Measurements from ENCODE around the gene RNF31. TPM values are rescaled to one million over a fixed set of nuclear protein-coding genes. Genes with fewer than 3 reads are reported as not detected.

The RNF31 gene
- total RNA-seq, 1 experiment from 2014 or later, result 48.6 TPM

GRCh38 chr14:24165785-24166184 is 18.5 kb downstream of the RNF31 start:
- intact Hi-C loops (cut with micrococcal nuclease; ENCODE audit: unreplicated experiment) (no loop called here), in situ Hi-C loops (cut with HindIII; ENCODE audit: low pct_unique_long_range_greater_than_20kb, low sequenced_read_pairs) (no loop called here)
- ChIA-PET CTCF (no interaction called here), POLR2A (no interaction called here)
- Histone ChIP-seq H3K36me3 (ENCODE audit: control insufficient read depth, insufficient read depth, low read length) (no peaks in the 10 kb centered on the region; the same call in none of the 2 replicates), H3K27ac (ENCODE audit: low read length) (no peak overlapping the region), H3K27me3 (ENCODE audit: control insufficient read depth, insufficient read depth, low read length) (no peaks in the 10 kb centered on the region), H3K4me1 (ENCODE audit: control insufficient read depth, insufficient read depth, low read length) (peaks cover 4% of the 10 kb centered on the region), H3K4me3 (ENCODE audit: low read depth in 2 of 2, low read length in 2 of 2) (no peak overlapping the region), H3K9me3 (ENCODE audit: control insufficient read depth, insufficient read depth, low read depth, low read length) (no peaks in the 10 kb centered on the region)
- no peak for DNase-seq (ENCODE audit: low read depth, low spot score)
- no peak for ATAC-seq
- TF ChIP-seq POLR2AphosphoS5 (IDR thresholded peaks at IDR 0.05; ENCODE audit: low read depth, low read length) (no peak), TCF7L2 (IDR thresholded peaks at IDR 0.05; ENCODE audit: low read depth, low read length) (no peak), REST (IDR thresholded peaks at IDR 0.05; ENCODE audit: insufficient read depth in 1 of 2, low read depth in 2 of 2, low read length in 1 of 2) (no peak), SIN3A (IDR thresholded peaks at IDR 0.05; ENCODE audit: borderline replicate concordance, insufficient read depth, low read depth, low read length) (no peak), CTCF (IDR thresholded peaks at IDR 0.05) (no peak)
- BruUV-seq (replicated peaks), result no TSS peak

GRCh38 chr14:24167469-24168114 is 20.3 kb downstream of the RNF31 start:
- no peak overlapping the region for H3K4me3 ChIP-seq (ENCODE audit: low read depth in 2 of 2, low read length in 2 of 2)
- CTCF ChIA-PET, result no interaction called here

More at GRCh38 chr14:24167469-24168114, 20.3 kb downstream of the RNF31 start:
- DNase-seq (ENCODE audit: low read depth, low spot score) (no peak), ATAC-seq (no peak)
- in situ Hi-C loops (cut with HindIII; ENCODE audit: low pct_unique_long_range_greater_than_20kb, low sequenced_read_pairs), result no loop called here
- H3K4me1 ChIP-seq (ENCODE audit: control insufficient read depth, insufficient read depth, low read length), result no peaks in the 10 kb centered on the region
- H3K36me3 ChIP-seq (ENCODE audit: control insufficient read depth, insufficient read depth, low read length), result no peaks in the 10 kb centered on the region; the same call in none of the 2 replicates
- no peaks in the 10 kb centered on the region for H3K27me3 ChIP-seq (ENCODE audit: control insufficient read depth, insufficient read depth, low read length)
- H3K9me3 ChIP-seq (ENCODE audit: control insufficient read depth, insufficient read depth, low read depth, low read length), result no peaks in the 10 kb centered on the region
- POLR2A ChIA-PET, result no interaction called here
- intact Hi-C loops (cut with micrococcal nuclease; ENCODE audit: unreplicated experiment), result no loop called here
- BruUV-seq (replicated peaks), result no TSS peak
- TF ChIP-seq SIN3A (IDR thresholded peaks at IDR 0.05; ENCODE audit: borderline replicate concordance, insufficient read depth, low read depth, low read length), result no peak
- no peak for TF ChIP-seq POLR2AphosphoS5 (IDR thresholded peaks at IDR 0.05; ENCODE audit: low read depth, low read length)
- TF ChIP-seq CTCF (IDR thresholded peaks at IDR 0.05), result no peak
- no peak for TF ChIP-seq TCF7L2 (IDR thresholded peaks at IDR 0.05; ENCODE audit: low read depth, low read length)
- TF ChIP-seq REST (IDR thresholded peaks at IDR 0.05; ENCODE audit: insufficient read depth in 1 of 2, low read depth in 2 of 2, low read length in 1 of 2), result no peak
- no peak overlapping the region for H3K27ac ChIP-seq (ENCODE audit: low read length)
